GM21367 (cell line): ENCODE measurements around the gene YPEL1.
"Not testable (repeated sequence)": the region's sequence is repeated elsewhere in the genome, so short reads cannot be mapped to it uniquely, and the experiment has no call there.

Source experiments
- ATAC-seq: cut with Tn5 transposase; IDR thresholded peaks from one replicate; pipeline ENCODE4 v1.9.1; 2021; ENCODE audit not compliant: unreplicated experiment

Gene YPEL1

DNA sequence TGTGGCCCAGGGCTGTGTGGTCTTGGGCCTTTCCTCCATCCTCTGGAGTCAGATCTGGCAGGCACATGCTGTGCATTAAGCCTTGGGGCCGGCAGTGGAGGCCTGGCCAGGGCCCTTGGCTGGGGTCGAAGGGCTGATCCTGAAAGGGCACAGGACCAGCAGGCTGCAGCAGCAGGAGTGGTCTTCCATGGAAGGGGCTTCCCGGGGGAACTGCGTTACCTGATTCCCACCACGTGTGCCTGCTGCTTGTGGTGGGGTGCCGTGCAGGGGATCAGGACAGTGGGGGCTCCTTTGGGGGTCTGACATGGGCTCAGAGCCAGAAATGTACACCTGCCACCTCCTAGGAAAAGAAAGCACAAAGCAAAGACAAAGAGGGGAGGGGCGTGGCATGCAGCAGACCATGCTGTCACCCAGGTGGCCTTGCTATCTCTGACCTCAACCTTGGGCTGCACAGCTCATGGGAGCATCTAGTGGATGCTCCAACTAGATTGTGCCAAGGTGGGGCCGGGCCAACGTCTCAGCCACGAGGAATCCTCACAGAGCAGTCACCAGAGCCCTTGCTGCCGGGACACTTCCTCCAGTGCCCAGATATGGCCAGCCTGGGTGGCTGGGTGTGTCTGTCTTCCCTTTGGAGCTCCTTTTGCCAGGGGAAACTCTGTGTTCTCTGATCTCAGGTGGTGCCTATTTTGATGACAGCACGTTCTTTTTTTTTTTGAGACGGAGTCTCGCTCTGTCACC is 17.9 kb upstream of the YPEL1 start:
- ATAC-seq, result no peak

DNA sequence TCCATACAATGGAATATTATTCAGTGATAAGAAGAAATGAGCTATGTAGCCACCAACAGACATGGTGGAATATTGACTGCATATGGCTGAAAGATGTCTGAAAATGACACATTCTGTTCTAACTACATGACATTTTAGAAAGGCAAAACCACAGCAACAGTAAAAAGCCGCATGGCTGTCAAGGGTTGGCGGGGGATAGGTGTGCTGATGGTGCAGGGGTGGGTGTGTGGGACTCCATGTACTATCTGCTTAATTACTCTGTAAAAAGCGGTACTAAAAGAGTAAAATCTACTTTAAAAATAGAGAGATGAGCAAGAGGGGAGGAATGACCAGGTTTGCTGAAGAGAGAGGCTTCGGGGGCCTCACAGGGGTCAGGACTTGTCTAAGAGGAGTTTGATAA is 16.7 kb upstream of the YPEL1 start:
- ATAC-seq, result no peak

DNA sequence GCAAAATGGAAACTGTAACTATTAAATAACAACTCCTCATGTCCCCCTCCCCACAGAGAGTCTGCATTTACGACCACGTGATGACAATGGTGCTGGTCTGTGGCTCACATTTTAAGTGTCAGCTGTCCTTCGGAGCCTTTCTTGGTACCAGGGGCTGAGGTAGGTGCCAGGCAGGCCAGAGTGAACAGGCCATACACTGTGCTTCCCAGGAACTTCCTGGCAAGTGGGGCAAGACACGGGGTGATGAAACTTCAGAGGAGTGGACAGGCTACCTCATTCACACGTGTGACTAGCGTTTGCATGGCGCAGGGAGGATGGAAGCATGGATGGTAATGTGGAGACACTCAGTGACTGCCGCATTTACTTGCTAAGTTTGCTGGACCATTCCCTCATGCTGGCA is 10.4 kb upstream of the YPEL1 start:
- no peak for ATAC-seq

- ATAC-seq, result not testable (repeated sequence)
These were observed 9.3 kb upstream of the YPEL1 start for GRCh38 chr22:21744917-21745316.

DNA sequence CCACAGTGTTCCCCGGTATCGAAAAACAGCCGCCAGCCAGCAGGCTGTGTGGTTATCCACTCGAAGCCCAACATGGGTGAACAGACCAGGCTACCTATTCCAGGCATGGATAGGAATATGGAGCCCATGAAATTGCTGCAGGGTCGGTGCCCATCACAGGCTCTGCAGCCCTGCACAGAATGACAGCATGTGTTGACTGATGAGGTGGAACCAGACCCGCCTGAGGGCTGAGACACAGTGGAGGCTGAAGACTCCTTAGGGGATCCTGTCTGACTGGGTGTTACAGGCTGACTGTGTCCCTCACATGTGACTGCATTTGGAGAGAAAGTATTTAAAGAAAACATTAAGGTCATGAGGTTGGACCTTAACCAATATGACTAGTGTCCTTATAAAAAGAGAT is 6.2 kb upstream of the YPEL1 start:
- ATAC-seq, result no peak

GRCh38 chr22:21741059-21741458 is 5.5 kb upstream of the YPEL1 start:
- ATAC-seq, result no peak

- ATAC-seq, result no peak
These were observed 4.3 kb upstream of the YPEL1 start for GRCh38 chr22:21739828-21740377.

DNA sequence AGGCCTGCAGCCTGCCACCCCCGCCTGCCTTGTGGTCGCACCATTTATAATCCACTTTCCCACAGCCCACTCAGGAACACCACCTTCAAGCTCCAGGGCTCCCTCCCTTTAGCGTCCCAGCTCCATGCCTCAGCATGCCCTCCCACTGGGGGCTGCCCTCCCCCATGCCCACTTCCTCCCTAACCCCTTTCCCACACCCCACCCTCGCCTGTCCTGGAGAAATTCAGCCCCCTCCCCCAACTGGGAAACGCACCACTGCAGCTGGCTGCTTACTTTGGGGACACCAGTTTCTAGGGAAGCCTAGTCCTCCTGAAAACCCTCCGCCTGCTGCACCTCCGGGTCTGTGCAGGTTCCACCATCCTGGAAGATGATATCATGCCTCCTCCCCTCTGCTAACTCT is 3.4 kb upstream of the YPEL1 start:
- ATAC-seq, result no peak

DNA sequence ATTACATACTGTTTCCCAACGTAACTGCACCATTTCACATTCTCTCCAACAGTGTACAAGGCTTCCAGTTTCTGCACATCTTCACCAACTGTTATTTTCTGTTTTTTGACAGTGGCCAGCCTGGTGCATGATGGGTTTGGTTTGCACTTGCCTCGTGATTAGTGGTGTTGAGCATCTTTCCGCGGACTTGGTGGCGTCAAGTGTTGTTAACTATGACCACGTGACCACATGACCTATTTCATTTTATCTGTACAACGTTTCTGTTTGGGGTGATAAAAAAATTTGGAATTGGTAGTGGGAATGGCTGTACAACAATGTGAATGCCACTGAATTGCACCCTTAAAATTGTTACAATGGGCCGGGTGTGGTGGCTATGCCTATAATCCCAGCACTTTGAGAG is 2.5 kb upstream of the YPEL1 start:
- no peak for ATAC-seq

- ATAC-seq, result no peak
These were observed 1.4 kb upstream of the YPEL1 start for GRCh38 chr22:21736948-21737347.

DNA sequence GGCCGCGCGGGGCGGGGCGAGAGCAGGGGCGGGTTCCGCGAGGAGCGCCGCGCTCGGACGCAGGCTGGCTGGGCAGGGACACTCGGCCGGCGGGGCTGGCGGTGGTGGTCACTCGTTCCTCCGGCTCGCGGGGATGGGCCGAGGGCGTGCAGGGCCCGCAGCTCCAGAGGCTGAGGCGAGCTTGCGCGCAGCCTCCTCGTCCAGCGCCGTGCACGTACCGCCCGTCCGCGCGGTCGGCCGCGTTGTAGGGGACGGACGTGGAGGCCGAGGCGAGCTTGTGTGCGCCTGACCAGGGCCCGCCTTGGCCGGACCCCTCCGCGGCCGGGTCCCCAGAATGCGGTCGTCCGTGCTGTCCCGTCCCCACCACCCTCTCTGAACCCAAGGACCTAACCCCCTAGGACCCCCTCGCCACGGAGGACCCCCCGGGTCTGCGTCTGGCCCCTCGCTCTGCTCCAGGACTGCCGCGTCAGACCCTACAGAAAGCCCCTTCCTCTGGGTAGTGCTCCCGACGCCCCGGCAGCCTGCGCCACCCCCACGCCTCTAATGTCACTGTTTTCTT is 569 bp upstream of the YPEL1 start:
- no peak for ATAC-seq

DNA sequence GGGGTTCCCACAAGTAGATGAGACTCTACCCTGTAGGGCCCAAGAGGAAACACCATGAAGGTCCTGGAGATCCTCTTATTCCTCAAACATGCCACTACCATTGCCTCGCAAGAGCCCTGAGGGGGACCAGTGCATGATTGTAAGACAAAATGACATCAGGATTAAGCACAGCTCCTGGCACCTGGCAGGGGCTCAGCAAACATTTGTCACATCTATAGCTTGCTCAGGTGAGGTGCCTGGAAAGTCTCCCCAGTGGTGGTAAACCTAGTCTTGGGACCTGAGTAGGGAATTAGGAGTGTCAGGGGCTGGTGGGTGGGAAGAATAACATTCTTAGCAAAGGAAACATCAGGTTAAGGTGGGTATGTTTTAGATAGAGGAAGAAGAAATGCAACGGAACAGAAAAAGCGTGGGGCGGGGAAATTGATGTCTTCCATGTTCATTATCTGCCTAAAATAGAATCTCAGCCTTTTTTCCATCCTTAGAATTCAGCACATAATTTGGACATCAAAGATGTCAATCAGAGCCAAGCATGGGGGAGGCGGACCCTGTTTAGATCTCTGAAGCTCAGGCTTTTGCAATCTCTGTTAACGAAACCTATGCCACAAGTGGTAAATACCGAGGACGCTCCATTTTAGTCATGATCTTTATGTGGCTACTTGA is 924 bp downstream of the YPEL1 start:
- no peak for ATAC-seq

DNA sequence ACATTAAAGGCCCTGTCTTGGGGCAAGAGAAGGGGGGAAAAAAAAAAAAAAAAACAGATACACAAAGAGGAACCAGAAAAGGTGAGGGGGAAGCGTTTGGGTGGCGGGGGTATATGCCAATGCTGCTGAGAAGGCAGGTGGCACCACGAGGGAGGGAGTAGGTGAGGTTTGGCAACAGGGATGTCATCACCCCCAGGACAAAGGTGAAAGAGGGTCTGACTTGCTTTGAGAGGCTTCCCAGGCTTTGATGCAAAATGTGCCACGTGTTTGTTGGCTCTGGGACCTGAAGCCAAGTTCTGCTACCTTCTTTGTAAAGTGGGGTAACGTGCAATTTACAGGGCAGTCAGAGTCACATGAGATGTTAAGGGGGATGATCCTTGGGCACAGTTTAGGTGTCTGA is 4.1 kb downstream of the YPEL1 start:
- no peak for ATAC-seq

DNA sequence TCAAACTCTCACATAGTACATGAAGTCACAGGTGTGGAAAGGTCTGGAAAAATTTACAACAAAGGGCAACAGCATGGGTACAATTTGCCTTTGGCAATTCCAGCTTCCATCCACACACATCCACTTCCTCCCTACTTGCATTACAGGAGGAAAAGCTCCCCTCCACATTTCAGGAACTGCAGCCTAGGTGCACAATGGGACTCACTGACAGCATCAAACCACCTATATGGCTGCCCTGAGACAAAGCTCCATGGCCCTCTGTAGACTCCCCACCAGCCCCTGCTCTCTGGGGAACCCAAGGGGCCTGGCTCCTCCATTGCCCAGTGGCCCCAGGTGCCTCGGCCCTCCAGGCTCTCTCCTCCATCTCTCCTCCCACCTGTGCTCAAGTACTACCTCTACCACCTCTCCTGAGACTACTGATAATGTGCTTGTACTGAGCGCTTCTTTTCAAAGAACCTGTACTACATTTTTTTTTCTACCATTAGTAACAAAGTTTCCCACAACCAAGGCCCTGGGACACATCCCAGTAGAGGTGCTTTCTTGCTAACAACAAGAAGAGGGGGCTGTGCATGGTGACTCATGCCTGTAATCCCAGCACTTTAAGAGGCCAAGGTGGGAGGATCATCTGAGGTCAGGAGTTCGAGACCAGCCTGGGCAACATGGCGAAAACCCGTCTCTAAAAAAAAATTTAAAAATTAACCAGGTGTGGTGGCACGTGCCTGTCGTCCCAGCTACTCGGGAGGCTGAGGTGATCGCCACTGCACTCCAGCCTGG is 4.9 kb downstream of the YPEL1 start:
- no peak for ATAC-seq

GRCh38 chr22:21729184-21729583 is 6.4 kb downstream of the YPEL1 start:
- not testable (repeated sequence) for ATAC-seq

GRCh38 chr22:21728270-21728669 is 7.3 kb downstream of the YPEL1 start:
- no peak for ATAC-seq

GRCh38 chr22:21727768-21728167 is 7.8 kb downstream of the YPEL1 start:
- no peak for ATAC-seq

DNA sequence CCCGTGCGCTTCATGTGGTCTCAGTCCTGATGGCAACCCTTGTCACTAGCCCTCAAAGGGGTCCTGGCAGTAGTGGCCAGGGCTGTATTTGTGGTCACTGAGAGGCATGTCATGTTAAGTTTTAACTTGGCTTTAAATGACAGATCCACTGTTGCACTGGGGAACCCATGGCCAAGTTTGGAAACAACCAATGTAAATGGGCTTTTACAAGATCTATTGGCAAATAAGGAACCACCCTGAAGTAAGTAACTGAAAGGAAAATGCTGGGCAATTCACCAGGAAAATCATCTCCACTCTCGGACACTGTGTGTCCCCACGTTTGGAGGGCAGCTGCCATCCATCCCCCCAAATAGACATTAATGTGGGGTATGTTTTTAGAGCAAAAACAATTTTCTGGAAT is 8.4 kb downstream of the YPEL1 start:
- no peak for ATAC-seq

DNA sequence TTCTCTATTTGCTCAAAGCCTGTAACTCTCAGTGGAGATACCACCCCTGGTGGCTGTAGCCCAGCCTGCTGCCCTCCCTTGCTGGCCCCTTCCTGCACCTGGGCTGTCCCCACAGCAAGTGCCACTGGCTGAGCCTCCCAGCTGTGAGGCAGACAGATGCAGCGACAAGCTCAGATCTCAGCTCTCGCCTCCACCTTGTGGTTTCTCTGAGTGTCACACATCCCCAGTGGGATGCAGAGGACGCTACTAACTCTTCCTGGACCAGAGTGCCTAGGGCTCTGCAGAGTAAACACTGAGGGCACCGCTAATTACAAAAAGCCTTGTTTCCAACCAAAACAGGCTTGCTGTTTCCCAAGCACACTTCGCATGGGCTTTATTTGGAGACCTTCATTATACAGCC is 8.9 kb downstream of the YPEL1 start:
- ATAC-seq, result no peak

DNA sequence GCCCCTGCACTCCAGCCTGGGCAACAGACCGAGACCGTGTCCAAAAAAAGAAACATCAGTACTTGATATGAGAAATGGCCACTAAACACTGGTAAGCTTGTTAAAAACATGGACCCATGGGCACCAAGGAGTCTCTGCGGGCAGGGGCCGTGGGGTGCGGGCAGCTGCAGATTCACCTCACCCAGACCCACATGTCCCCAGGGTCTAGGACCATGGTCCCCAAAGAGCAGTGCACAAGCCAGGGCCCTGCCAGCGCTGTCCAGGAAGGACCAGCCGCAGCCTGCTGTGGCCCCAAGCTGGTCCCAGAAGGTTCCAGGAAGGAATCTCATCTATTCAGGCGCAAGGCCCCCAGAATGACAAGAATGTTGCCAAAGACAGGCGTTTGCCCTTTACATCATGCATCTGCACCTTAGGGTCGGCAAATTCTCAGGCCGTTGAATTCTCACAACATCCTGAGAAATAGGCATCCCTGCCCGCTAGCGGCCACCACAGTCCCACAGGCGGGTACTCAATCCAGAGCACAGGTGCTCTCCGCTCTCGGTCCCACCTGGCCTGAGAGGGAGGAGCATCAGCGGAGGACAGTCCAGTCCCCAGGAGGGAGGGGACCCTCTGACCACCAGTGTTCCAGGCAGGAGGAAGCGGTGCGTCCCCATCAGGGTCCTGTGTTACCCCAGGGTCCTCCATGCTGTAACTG is 9.5 kb downstream of the YPEL1 start:
- ATAC-seq, result no peak

DNA sequence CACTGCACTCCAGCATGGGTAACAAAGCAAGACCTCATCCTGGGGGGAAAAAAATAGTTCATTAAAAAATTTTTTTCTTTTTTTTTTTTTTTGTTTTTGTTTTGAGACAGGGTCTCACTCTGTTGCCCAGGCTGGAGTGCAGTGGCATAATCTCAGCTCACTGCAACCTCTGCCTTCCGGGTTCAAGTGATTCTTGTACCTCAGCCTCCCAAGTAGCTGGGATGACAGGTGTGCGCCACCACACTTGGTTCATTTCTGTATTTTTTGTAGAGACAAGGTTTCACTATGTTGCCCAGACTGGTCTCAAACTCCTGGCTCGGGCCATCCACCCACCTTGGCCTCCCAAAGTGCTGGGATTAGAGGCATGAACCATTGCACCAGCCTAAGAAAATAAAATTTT is 11.1 kb downstream of the YPEL1 start:
- not testable (repeated sequence) for ATAC-seq
